Measurements from ENCODE around the gene MAML2. TPM values are rescaled to one million over a fixed set of nuclear protein-coding genes. Genes with fewer than 3 reads are reported as not detected.

Gene MAML2
- total and polyA plus RNA-seq, 9 of the 15 experiments (the other 6 are each of a cell fraction or from before 2014, with no cell fraction given): 0.79 to 6.8 (median 4.8) TPM

- TF ChIP-seq DDX20 (tag; IDR thresholded peaks at IDR 0.05; ENCODE audit: low read depth): no peak
- TF ChIP-seq KAT2B (IDR thresholded peaks at IDR 0.05; ENCODE audit: low read depth, low read length): no peak
- no peak for TF ChIP-seq ZHX1 (conservative IDR thresholded peaks at IDR 0.05; ENCODE audit: low read length)
- no peak for TF ChIP-seq CBFA2T2 (conservative IDR thresholded peaks at IDR 0.05)
- TF ChIP-seq ZNF146 (CRISPR knock-in tag; IDR thresholded peaks at IDR 0.05; ENCODE audit: unreplicated experiment): no peak
- TF ChIP-seq BRD9 (IDR thresholded peaks at IDR 0.05; ENCODE audit: low read depth, partially characterized antibody): no peak
- TF ChIP-seq ZNF696 (CRISPR knock-in tag; conservative IDR thresholded peaks at IDR 0.05): no peak
- no peak for TF ChIP-seq ETS1 (conservative IDR thresholded peaks at IDR 0.05; ENCODE audit: control insufficient read depth, low read depth, low read length)
- no peak for TF ChIP-seq EP300 (IDR thresholded peaks at IDR 0.05; ENCODE audit: low read length)
- no peak for TF ChIP-seq STAG1 (CRISPR knock-in tag; IDR thresholded peaks at IDR 0.05; ENCODE audit: borderline replicate concordance)
- TF ChIP-seq ZEB2 (IDR thresholded peaks at IDR 0.05): peak; percentile 46
Measured at GRCh38 chr11:96338910-96339705, 3.9 kb downstream of the MAML2 start (continued).

Data from K562 (cell line).